NCI-H128 (cell line): Measurements from ENCODE around the gene KPNA1.
"Not testable (repeated sequence)": the region's sequence is repeated elsewhere in the genome, so short reads cannot be mapped to it uniquely, and the experiment has no call there.

Experiments used
- DNase-seq: peaks from one replicate; lab custom pipeline; 2025; ENCODE audit not compliant: unreplicated experiment; lab: John Stamatoyannopoulos, UW

Gene KPNA1

DNA sequence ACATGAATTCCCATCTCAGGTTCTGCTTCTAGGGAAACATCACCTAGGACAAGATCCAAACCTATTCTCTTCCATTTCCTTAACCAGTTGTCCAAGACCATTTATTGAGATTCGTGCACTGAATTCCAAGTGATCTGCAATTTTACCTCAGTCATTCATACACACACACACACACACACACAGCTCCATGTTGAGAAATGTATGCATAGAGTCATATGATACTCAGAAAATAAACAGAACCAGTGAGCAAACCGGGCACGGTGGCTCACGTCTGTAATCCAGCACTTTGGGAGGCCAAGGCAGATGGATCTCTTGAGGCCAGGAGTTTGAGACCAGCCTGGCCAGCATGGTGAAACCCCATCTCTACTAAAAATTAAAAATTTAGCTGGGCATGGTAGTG is 6.1 kb upstream of the KPNA1 start:
- DNase-seq = no peak

DNA sequence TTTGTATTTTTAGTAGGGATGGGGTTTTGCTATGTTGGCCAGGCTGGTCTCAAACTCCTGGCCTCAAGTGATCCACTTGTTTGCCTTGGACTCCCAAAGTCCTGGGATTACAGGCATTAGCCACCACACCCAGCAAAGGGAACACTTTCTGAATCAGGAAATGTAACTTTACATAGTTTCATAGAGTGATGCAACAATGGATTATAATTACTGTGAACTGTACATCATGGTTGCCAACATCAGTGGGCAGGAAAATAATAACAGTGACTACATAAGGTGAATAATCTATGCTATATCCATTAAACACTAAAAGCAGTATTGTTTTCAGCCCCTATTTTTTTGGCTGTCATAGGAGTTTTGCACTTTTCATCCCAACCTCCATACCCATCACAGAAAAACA is 5.0 kb upstream of the KPNA1 start:
- DNase-seq = no peak

DNA sequence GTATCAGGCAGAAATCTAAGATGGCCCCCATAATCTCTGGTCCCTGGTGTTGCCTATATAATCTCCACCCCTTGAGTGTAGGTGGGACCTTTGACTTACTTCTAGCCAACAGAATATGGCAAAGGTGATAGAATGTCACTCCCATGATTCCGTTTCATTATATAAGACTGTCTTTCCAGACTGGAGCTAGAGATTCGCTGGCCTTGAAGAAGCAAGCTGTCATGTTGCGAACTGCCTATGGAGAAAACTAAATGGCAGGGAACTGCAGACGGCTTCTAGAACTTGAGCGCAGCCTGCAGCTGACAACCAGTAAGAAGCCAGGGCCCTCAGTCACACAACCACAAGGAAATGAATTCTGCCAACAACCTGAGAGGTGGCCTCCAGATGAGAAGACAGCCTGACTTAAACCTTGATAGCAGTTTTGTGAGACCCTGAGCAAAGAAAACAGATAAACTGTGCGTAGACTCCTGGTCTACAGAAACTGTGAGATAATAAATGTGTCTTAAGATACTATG is 2.2 kb upstream of the KPNA1 start:
- DNase-seq = no peak

DNA sequence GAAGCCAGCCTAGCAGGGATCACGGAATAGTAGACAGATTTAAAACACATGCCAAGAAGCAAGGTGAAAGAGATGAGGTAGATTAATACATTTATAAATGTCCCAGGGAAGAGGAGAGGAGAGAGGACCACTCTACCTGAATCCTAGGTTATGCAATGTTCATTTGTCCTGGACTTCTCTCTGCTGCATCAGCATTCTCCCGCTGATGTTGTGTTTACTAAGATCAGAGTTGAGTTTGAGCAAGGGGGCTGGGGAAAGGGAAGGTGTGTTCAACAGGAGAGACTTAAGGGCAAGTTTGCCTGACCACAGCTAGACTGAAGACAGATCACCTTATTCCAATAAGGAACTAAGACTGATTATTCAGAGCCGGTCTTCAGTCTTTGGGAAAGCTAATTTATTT is 1.1 kb upstream of the KPNA1 start:
- DNase-seq = no peak

DNA sequence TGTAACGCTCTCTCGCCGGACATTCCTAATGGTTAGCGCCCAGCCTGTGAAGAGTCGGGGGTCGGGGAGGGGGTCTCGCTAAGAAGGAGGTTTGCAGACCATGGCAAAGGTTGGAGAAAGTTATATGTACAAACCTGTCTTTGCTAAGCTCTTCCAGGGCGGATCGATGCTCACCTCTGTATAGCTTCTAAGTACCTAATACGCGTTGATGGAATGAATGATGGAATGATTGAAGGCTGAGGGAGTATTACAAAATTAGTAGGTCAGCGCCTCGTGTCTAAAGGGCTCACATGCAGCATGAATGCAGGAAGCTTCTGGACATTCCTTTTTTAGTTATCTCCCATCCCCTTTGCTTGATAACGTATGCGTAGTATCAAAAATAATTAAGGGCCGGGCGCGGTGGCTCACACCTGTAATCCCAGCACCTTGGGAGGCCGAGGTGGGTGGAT is 305 bp upstream of the KPNA1 start:
- no peak for DNase-seq

DNA sequence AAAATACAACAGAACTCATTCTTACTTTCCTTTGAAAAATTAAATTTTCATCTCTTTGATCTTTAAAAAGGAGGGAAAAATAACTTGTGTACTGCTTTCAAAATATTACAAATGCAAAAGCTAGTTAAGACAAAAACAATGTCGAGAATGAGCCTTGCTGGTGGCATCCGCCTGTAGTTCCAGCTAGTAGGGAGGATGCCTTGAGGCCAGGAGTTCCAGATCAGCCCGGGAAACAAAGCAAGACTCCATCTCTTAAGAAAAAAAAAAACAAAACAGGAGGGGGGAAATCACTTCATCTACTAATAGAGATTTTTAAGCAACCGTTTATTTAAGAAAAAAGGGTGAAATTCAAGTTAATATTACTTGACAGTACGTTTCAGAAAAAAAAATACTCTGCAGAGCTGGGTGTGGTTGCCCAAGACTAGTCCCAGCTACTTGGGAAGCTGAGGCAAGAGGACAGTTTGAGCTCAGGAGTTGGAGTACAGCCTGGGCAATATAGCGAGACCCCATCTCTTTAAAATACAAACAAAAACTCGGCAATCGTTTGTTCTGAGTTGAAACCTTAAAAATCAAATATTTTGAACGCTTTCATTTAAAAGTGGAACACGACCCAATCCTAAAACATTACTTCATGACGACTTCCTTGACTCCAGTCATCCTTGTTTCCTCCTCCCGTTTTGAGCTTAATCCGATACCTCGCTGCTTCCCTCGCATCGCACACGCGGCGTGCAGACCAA is 1.2 kb downstream of the KPNA1 start:
- DNase-seq = no peak

DNA sequence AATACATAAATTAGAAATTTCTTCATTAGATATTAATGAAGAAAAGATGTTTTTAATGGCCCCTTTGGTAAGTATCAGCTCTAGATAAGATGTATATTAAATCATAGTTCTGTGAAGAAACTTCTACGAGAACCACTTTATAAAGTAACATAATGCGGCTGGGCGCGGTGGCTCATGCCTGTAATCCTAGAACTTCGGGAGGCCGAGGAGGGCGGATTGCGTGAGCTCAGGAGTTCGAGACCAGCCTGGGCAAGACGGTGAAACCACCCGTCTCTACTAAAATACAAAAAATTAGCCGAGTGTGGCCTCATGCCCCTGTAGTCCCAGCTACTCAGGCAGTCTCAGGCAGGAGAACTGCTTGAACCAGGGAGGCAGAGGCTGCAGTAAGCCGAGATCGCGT is 2.5 kb downstream of the KPNA1 start:
- no peak for DNase-seq

DNA sequence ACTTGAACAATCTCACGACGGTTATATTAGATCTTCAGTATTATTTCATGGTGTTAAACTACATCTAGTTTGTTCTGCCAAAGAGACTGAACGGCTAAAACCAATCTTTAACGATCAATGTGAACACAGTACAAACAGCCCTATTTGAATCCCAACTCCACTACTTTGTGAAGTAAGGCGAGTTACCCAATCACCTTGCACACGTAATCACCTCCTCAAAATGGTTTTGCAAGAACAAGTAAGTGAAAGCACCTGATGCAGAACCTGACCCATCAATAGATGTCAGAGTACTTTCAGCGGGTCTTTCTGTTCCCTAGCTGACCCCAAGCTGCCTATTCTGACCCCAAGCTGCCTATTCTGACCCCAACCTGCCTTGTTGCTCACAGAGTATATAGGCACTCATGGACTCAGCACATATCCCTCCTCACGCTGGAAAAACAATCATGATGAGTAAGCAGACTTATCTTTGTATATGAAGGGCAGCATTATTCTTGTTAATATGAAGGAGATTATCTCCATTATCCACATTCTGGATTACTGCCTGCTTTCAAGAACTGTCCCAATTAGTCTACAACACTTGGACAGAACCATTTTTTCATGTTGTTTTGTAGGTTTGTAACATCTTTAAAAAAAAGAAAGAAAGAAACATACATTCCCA is 3.7 kb downstream of the KPNA1 start:
- DNase-seq = no peak

DNA sequence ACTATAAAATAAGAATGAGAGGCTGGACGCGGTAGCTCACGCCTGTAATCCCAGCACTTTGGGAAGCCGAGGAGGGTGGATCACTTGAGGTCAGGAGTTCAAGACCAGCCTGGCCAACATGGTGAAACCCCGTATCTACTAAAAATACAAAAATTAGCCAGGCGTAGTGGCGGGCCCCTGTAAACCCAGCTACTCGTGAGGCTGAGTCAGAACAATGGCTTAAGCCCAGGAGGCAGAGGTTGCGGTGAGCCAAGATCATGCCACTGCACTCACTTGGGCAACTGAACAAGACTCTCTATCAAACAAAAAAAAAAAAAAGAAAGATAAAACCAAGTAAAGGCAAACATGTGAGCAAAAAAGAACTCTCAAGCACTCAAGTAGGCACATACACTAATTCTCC is 5.8 kb downstream of the KPNA1 start:
- not testable (repeated sequence) for DNase-seq

DNA sequence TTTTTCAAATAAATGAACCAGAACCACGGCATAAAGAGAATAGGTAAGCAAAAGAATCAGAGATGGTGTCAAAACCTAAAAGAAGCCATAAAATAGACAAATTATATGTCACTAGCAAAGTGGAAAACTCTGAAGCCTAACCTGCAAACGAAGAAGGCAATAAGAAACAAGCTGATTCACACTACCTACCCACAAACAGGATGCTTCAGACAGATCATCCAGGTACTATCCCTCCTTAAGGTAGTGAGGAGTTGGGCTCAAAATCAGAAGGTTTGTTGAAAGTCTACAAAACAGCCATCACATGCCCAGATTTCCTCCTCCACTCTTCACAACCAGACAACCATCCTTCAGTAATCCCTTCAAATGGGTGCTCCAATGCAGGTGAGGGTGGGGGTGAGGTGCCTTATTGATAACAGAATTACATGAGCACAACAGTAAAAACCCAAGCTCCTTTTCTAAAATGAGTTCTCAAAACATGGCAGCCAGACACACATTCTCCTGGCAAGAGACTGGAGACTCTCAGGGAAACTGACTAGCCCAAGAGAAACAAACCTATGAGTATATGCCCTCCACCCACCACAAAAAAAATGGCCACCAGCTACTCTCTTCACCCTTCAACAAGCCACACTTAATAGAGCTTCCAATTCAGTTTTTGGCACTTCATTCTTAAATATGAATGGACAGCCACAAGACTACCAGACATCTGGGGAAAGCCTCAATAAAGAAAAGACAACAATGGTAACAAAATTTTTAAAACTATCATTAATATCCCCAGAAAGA is 6.4 kb downstream of the KPNA1 start:
- DNase-seq = no peak

DNA sequence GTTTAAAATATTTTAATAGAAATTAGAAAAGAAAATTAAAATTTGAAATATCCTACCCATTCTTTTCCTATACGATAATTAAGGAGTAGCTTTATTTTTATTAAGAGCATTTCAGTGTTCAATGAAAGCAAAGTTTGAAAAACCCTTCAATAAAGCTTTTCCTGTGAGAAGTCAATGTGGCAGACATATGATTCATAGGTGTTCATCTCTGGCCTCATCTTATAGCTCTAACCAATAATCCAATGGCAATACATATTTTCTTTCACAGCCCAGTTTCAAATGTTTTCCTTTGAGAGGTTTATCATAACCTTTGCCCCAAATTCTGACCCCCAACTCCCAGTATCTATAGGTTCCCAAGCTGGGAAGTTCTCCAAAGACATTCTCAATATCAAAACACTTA is 8.3 kb downstream of the KPNA1 start:
- DNase-seq = no peak

DNA sequence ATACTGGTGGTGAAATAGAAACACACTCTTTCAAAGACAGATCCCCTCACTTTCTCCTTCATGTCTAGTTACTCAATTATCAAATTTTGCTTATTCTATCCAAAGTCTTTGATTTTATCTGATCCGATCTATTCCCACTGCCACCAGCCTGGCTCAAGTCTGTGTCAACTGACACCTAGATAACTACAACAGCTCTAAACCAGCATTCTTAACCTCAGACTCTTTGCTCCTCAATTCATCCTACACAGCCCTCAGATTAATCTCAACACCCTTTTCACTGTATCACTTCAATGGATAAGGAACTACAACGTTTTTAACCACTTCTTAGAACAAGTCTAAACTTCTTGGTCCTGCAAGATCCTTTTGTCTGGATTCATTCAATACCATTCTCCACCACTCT is 9.1 kb downstream of the KPNA1 start:
- DNase-seq = no peak

DNA sequence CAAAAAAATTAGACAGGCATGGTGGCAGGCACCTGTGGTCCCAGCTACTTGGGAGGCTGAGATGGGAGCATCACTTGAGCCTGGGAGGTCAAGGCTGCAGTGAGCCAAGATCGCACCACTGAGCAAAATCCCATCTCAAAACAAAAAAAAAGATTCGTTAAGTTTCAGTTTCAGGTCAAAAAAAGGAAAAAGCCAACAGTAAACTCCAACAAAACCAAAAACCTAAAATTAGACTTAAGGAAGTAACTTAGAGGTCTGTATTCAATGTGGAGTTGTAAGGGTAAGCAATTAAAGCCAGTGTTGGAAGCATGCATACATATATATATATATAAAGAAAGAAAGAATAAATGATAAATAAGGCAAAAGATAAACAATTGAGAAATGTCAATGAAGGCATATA is 11.8 kb downstream of the KPNA1 start:
- no peak for DNase-seq

DNA sequence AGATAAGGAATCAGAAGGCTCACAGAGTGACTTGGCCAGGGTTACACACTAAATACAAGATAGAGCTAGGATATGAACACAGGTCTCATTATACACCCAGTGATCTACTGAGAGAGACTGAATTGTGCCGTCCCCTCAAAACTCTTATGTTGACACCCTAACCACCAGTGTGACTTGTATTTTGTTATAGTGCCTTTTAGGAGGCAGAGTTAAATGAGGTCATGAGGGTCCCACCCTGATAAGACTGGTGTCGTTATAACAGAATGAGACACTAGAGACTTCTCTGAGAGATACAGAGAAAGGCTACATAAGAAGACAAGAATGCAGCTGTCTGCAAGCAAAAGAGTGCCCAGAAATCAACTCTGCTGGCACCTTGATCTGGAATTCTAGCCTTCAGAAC is 12.6 kb downstream of the KPNA1 start:
- no peak for DNase-seq

DNA sequence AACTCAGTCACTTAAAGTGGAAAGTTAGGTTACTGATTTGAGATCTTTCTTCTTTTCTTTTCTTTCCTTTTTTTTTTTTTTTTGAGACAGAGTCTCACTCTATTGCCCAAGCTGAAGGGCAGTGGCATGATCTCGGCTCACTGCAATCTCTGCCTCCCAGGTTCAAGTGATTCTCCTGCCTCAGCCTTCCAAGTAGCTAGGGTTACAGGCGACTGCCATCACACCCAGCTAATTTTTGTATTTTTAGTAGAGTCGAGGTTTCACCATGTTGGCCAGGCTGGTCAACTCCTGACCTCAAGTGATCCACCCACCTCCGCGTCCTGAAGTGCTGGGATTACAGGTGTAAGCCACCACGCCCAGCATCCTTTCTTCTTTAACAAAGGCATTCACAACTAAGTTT is 13.8 kb downstream of the KPNA1 start:
- DNase-seq = not testable (repeated sequence)

DNA sequence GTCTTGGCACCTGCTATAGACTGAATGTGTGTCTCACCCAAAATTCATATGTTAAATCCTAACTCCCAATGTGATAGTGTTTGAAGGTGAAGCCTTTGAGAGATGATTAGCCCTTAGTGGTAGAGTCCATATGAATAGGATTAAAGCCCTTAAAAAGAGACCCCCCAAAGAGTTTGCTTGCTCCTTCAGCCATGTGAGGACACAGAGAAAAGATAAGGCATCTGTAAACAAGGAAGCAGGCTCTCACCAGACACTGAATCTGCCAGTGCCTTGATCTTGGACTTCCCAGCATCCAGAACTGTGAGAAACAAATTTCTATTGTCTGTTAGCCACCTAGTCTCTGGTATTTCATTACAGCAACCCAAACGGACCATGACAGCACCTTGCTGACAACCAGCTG is 16.6 kb downstream of the KPNA1 start:
- no peak for DNase-seq

DNA sequence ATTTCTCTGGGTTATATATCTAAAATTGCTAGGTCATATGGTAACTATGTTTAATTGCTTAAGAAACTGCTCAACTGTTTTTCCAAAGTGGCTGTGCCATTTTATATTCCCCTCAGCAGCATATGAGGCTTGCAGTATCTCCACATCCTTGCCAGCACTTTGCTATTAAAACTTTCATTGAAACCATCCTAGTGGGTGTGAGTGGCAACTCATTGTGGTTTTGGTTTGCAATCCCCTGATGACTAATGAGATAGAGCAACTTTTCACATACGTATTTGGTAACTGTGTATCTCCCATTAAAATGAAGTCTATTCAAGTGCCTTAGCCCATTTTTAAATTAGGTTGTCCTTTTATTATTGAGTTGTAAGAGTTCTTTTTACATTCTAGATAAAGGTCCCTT is 17.3 kb downstream of the KPNA1 start:
- no peak for DNase-seq

DNA sequence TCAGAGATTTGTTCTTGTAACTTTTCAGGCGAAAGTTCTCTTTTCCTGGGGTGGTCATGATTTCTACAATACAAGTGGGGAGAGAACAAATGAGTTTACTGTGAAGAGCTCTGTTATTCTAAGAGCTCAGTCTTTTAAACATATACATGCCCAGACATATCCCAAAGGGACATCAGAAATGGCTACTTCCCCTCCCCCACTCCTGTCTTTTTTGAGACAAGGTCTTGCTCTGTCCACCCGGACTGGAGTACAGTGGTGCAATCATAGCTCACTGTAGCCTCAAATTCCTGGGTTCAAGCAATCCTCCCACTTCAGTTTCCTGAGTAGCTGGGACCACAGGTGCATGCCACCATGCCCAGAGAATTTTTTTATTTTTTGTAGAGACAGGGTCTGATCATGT is 18.2 kb downstream of the KPNA1 start:
- DNase-seq = no peak

DNA sequence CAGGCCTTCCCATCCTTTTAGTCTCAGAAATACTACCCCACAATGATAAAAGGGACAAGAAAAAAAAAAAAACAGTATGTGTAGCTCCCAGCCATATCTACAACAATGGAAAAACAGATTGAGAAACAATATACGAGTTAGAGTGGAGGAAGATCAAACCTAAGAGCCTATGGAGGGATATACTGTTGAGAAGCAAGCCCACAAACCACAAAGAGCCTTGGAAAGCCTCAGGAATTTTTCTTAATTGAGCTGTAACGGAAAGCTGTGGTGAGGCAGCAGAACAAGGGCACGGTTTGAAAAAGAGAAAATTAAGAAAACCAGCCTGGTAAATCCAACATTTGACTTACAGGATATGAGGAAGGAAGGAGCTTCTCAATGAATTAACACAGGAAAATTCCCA is 21.4 kb downstream of the KPNA1 start:
- DNase-seq = no peak

DNA sequence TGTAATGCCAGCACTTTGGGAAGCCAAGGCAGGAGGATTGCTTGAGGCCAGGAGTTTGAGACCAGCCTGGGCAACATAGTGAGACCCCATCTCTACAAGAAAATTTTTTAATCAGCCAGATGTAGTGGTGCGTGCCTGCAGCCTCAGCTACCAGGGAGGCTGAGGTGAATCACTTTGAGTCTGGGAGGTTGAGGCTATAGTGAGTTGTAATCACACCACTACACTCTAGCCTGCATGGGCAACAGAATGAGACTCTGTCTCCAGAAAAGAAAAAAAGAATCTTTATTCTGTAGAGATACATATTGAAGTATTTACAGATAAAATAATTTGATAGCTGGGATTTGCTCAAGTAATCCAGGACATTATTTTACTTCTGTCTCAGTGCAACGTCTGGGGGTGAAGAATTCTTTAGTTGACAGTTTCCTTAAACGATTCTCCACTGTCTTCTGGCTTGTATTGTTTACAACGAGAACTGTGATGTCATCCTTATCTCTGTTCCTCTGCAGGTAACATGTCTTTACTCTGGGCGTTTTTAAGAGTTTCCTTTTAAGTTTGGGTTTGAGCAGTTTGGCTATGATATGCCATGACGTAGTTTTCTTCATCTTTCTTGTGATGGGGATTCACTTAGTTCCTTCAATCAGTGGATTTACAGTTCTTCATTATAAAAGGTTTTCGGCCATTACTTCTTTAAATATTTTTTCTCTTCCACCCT is 26.3 kb downstream of the KPNA1 start:
- no peak for DNase-seq

DNA sequence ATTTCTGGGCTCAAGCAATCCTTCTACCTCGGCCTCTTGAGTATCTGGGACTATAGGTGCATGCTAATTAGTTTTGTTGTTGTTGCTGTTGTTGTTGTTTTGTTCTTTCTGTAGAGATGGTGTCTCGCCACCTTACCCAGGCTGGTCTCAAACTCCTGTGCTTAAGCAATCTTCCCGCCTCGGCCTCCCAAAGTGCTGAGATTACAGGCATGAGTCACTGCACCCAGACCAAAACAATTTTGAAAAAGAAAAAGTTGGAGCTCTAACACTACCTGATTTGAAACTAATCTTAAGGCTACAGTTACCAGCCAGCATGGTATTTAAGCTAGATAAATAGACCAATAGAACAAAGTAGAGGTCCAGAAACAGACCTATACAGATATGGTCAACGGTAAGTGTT is 29.8 kb downstream of the KPNA1 start:
- DNase-seq = no peak
